BJ (cell line): Measurements from ENCODE around the gene MAN1B1. TPM values are rescaled to one million over a fixed set of nuclear protein-coding genes. Genes with fewer than 3 reads are reported as not detected.

Source experiments
- CTCF ChIA-PET: fragments of 350-600 bp; formaldehyde crosslinking; extraction: SDS; loops from one replicate; lab custom pipeline; 2021; ENCODE audit warnings: antibody characterized with exemption, inconsistent platforms; lab: Yijun Ruan, JAX
- POLR2A ChIA-PET: fragments of 300-600 bp; sonication (Branson Sonifier 250); formaldehyde crosslinking; extraction: SDS; loops from one replicate; lab custom pipeline; 2021; ENCODE audit warnings: antibody characterized with exemption; lab: Charles Lee
- DNase-seq: peaks from one replicate; pipeline ENCODE4 v3.0.0-alpha.2; 2011; ENCODE audit warnings: low read depth
- H3K27me3 ChIP-seq: 2 replicates; pipeline ENCODE4 v1.6.0; 2011; ENCODE audit warnings: low read length; ENCODE audit not compliant: control insufficient read depth, insufficient read depth
- H3K36me3 ChIP-seq: 2 replicates; pipeline ENCODE4 v1.5.1; 2011; ENCODE audit warnings: low read length; ENCODE audit not compliant: control insufficient read depth, insufficient read depth
- H3K4me3 ChIP-seq: 2 replicates; pipeline ENCODE4 v1.5.1; 2011; ENCODE audit warnings: low read depth, mild to moderate bottlenecking, control low read depth, low read length
- polyA plus RNA-seq: library from polyadenylated mRNA; depleted of rRNA; stranded (reverse); fragments of >200 nt; gene quantifications from 2 replicates; pipeline ENCODE4 v1.2.3, GENCODE V29; 2011
- TF ChIP-seq, protein P1 (sequence below): IDR thresholded peaks from 2 replicates; pipeline ENCODE4 v1.5.1; 2011; ENCODE audit warnings: low read depth, mild to moderate bottlenecking, control low read depth, inconsistent platforms, low read length, moderate library complexity; ENCODE audit not compliant: insufficient read depth

The MAN1B1 gene
- polyA plus RNA-seq, 1 experiment: 80.0 TPM

DNA sequence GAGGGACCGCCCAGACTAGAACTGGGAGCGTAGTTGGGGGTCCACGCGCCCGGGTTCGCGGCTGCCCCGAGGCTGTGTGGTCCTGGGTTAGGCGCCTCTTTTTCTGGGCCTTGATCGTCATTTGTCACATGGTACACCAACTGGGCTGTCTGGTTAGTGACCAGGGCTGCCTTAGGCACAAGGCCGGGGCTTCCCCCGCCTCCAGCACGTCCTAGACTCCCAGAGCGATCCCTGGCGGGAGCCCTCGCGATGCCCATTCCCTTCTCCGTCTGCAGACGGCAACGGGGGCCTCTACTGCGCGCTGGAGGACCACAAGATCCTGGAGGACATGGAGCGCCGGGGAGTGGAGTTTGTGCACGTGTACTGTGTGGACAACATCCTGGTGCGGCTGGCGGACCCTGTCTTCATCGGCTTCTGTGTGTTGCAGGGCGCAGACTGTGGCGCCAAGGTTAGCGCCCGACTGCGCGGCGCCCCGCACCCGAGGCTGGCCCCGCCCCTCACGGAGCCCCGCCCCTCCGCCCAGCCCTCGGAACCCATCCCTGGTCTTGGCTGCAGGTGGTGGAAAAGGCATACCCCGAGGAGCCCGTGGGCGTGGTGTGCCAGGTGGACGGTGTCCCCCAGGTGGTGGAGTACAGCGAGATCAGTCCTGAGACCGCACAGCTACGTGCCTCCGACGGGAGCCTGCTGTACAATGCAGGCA lies 7.9 kb upstream of the MAN1B1 start:
- TF ChIP-seq, protein P1, sequence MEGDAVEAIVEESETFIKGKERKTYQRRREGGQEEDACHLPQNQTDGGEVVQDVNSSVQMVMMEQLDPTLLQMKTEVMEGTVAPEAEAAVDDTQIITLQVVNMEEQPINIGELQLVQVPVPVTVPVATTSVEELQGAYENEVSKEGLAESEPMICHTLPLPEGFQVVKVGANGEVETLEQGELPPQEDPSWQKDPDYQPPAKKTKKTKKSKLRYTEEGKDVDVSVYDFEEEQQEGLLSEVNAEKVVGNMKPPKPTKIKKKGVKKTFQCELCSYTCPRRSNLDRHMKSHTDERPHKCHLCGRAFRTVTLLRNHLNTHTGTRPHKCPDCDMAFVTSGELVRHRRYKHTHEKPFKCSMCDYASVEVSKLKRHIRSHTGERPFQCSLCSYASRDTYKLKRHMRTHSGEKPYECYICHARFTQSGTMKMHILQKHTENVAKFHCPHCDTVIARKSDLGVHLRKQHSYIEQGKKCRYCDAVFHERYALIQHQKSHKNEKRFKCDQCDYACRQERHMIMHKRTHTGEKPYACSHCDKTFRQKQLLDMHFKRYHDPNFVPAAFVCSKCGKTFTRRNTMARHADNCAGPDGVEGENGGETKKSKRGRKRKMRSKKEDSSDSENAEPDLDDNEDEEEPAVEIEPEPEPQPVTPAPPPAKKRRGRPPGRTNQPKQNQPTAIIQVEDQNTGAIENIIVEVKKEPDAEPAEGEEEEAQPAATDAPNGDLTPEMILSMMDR: no peak
- H3K27me3 ChIP-seq: no peaks in the 10 kb centered on the region
- DNase-seq: no peak
- peaks cover 29% of the 10 kb centered on the region for H3K36me3 ChIP-seq
- H3K4me3 ChIP-seq: peak overlapping the region; percentile 75; the same call in 1 of the 2 replicates
- CTCF ChIA-PET: interaction anchor here (7.7 kb wide), 1 partner anchor 13 kb away, joined by 69 read pairs; no protein-coding TSS in a partner anchor
- POLR2A ChIA-PET: no interaction called here

DNA sequence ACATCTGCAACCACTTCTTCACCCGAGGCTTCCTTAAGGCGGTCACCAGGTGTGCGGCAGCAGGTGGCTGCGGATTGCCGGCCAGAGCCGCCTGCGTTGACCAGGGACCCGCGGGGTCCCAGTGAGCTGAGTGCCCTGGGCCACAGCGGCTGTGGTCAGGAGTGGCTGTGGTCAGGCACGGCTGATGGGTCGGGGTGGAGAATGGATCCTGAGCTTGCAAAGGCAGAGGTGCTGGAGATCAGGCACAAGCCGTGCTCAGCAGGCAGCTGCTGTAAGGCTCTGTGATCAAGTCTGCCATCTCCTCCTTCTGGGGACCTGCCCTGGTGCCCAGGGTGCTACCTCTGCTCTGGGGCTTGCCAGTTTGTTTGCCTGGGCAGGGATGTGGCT lies 7.4 kb upstream of the MAN1B1 start:
- POLR2A ChIA-PET: no interaction called here
- H3K4me3 ChIP-seq: no peak overlapping the region

DNA sequence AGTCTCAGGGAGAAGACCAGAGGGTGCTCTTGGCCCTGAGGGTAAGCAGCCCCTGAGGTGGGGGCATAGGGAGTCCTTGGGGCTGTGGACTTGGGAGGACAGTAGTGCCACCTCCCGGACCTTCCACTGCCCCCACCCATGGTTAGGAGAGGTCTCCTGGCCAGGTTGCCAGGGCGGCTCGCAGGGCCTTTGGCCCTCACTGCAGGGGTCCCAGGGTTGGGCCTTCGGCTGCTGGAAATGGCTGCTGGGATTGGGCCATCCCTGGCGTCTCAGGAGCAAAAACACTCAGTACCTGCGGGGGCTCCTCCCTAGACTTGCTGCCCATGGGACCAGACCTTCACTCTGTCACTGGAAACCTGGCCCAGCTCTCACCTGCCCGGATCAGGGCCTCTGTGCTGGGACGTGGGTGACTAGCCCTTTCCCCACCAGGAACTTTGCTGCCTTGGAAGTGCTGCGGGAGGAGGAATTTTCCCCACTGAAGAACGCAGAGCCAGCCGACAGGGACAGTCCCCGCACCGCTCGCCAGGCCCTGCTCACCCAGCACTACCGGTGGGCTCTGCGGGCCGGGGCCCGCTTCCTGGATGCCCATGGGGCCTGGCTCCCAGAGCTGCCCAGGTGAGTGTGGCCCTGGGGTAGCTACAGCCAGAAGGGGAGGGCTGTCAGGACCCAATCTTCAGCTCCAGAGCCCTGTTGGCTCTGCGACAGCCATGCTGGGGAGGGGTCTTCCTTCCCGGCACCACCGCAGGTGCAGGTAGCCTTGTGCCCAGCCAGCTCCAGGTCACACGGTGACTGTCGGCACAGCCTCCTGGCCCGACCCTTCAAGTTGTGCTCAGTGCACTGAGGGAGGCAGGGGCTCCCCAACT lies 6.3 kb upstream of the MAN1B1 start:
- DNase-seq: no peak
- no peaks in the 10 kb centered on the region for H3K27me3 ChIP-seq
- no peak overlapping the region for H3K4me3 ChIP-seq
- TF ChIP-seq, protein P1: no peak
- peaks cover 29% of the 10 kb centered on the region for H3K36me3 ChIP-seq
- ChIA-PET POLR2A (no interaction called here), CTCF (interaction anchor here (0.6 to 7.7 kb wide), 3 partner anchors 14 to 295 kb away, joined by 3 to 69 read pairs (median 3); no protein-coding TSS in a partner anchor)

More for the DNA sequence above, 7.4 kb upstream of the MAN1B1 start:
- Histone ChIP-seq H3K27me3 (no peaks in the 10 kb centered on the region), H3K36me3 (peaks cover 29% of the 10 kb centered on the region)
- CTCF ChIA-PET: interaction anchor here (7.7 kb wide), 1 partner anchor 13 kb away, joined by 69 read pairs; no protein-coding TSS in a partner anchor
- DNase-seq: no peak
- TF ChIP-seq, protein P1: no peak

DNA sequence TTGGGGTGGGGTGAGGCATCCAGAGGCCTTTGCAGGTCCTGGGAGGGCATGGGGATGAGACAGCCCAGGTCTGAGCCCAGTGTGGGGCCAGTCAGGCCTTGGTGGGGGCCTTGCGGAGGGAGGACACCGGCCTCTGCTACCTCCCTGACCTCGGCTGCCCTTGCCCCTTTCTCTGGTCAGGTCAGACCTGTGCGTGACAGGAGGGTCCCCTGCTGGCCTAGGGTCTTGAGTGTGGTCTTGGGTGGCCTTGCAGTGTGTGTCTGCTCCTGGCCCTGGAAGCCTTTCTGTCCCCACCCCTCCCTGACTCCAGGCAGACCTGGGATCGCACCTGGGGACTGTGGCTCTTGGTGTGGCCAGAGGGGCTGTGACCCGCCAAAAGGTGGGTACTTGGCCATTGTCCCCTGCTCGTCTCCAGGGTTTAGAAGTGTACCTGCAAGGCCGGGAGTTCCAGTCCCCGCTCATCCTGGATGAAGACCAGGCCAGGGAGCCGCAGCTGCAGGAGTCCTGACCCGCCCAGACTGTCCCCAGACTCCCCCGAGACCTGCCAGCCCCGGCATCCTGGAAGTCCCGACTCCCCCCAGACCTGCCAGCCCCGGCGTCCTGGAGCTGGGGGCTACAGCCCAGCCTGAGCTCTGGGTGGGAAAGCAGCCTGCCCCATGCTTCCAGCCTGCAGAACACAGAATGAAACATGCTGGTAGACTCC lies 4.4 kb upstream of the MAN1B1 start:
- Histone ChIP-seq H3K27me3 (no peaks in the 10 kb centered on the region), H3K36me3 (peaks cover 29% of the 10 kb centered on the region), H3K4me3 (no peak overlapping the region)
- CTCF ChIA-PET: interaction anchor here (0.9 to 7.7 kb wide), 3 partner anchors 10 to 18 kb away, joined by 4 to 69 read pairs (median 9); no protein-coding TSS in a partner anchor
- no peak for DNase-seq
- POLR2A ChIA-PET: no interaction called here
- TF ChIP-seq, protein P1: no peak
